ENCODE measurements around the gene MAPK12. TPM values are rescaled to one million over a fixed set of nuclear protein-coding genes. Genes with fewer than 3 reads are reported as not detected.

MAPK12 gene
- total and polyA plus RNA-seq, 9 of the 15 experiments (the other 6 are each of a cell fraction or from before 2014, with no cell fraction given), result 0.79 to 71.5 (median 32.8) TPM

DNA sequence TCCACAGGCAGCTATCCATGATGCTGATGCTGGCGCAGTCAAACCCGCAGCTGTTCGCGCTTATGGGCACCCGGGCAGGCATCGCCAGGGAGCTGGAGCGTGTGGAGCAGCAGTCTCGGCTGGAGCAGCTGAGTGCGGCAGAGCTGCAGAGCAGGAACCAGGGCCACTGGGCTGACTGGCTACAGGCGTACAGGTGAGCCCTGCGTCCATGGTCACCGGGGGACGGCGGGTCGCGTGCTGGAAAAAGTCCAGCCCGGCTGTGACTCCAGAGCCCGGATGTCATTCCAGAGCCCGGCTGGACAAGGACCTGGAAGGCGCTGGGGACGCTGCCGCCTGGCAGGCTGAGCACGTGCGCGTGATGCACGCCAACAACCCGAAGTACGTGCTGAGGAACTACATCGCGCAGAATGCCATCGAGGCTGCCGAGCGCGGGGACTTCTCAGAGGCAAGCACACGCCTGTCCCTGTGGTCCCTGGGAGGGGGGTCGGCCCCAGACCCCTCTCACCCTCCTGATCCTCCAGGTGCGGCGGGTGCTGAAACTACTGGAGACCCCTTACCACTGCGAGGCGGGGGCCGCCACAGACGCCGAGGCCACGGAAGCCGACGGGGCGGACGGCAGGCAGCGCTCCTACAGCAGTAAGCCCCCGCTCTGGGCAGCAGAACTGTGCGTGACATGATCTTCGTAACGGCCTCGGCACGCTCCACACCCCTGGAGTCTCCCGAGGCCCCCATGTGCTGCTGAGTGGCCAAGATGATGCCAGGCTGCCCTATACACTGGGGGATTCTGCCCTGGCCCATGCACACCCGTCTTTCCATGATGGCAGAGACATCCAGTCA lies 44.6 kb downstream of the MAPK12 start (continued):
- TF ChIP-seq JUNB (CRISPR knock-in tag; conservative IDR thresholded peaks at IDR 0.05) (no peak), KLF10 (CRISPR knock-in tag; IDR thresholded peaks at IDR 0.05) (no peak)
- TF ChIP-seq, protein P1, sequence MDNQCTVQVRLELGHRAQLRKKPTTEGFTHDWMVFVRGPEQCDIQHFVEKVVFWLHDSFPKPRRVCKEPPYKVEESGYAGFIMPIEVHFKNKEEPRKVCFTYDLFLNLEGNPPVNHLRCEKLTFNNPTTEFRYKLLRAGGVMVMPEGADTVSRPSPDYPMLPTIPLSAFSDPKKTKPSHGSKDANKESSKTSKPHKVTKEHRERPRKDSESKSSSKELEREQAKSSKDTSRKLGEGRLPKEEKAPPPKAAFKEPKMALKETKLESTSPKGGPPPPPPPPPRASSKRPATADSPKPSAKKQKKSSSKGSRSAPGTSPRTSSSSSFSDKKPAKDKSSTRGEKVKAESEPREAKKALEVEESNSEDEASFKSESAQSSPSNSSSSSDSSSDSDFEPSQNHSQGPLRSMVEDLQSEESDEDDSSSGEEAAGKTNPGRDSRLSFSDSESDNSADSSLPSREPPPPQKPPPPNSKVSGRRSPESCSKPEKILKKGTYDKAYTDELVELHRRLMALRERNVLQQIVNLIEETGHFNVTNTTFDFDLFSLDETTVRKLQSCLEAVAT (IDR thresholded peaks at IDR 0.05), result no peak

DNA sequence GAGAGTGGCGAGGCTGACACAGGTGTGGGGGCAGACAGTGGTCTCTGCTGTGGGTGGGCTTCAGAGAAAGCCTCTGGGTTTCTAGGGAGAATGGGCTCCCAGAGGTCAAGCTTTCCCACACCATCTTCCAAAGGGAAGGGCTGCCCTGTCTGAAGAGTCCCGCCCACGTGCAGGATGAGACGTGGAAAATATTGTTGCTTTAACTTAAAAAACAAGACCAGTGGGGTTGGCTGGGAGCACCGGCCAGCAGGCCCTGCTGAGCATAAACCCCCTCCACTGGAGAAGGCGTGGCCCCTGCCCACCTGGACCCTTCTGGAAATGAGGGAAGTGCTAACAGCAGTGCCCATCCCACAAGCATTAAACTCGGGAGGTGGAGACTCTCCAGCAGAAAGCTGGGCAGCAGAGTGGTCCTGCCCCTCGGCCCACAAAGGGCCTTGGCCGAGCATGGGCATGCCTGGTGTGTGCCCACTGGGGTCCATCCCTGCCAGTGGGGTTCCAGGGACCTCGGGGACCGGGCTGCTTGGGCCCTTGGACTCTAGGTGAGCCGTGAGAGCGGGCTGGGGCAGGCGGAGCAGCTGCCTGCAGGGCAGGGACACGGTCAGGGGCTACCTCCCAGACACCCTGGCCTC lies 45.3 kb downstream of the MAPK12 start:
- ChIA-PET CTCF (ENCODE audit: low intra/inter-chr PET ratio) (no interaction called here), POLR2A (interaction anchor here (0.6 to 1.0 kb wide), 3 partner anchors 12 to 285 kb away, joined by 3 read pairs; no protein-coding TSS in a partner anchor)
- WGBS (ENCODE audit: insufficient coverage, low coverage, missing lambda C conversion rate), result 94% methylated on average over 9 of the region's 15 CpGs
- Histone ChIP-seq H3K9ac (ENCODE audit: insufficient read depth in 1 of 2, low read depth in 2 of 2, low read length in 2 of 2) (no peak overlapping the region; a peak in 1 of 4 replicates), H4K20me1 (replicated peaks; ENCODE audit: control insufficient read depth, insufficient read depth, low read length) (no peaks in the 10 kb centered on the region), H3K4me2 (ENCODE audit: insufficient read depth, low read length) (no peak overlapping the region), H3K4me1 (replicated peaks in 1 of 2; ENCODE audit: control insufficient read depth in 2 of 2, insufficient read depth in 2 of 2, low read length in 2 of 2) (peaks cover 0 to 30% of the 10 kb centered on the region in 2 experiments; a peak in 3 of 5 replicates), H3K9me1 (ENCODE audit: control insufficient read depth, insufficient read depth, low read length) (no peaks in the 10 kb centered on the region), H3K27me3 (ENCODE audit: control insufficient read depth in 2 of 2, insufficient read depth in 2 of 2, low read length in 2 of 2) (no peaks in the 10 kb centered on the region), H2AFZ (ENCODE audit: low read depth, low read length) (no peak overlapping the region), H3K79me2 (ENCODE audit: control insufficient read depth, insufficient read depth, low read length) (peaks cover 13% of the 10 kb centered on the region; the same call in 2 of the 3 replicates), H3K27ac (ENCODE audit: extremely low read depth, low read depth, low read length) (no peak overlapping the region), H3K4me3 (no peak overlapping the region), H3K9me3 (replicated peaks; ENCODE audit: control insufficient read depth, insufficient read depth, low read depth, low read length) (0 out of 2 replicates have a peak, but pooled peaks cover 3% of the 10 kb centered on the region), H3K36me3 (ENCODE audit: control insufficient read depth, insufficient read depth, low read length) (peaks cover 84% of the 10 kb centered on the region; the same call in 2 of the 3 replicates)
- intact Hi-C loops (cut with micrococcal nuclease) (no loop called here), in situ Hi-C loops (cut with MboI) (no loop called here)
- no peak for FAIRE-seq
- no TSS peak for BruUV-seq (replicated peaks)
- no peak for DNase-seq (ENCODE audit: extremely low read depth in 1 of 4, low spot score in 3 of 4)
- ATAC-seq, result no peak
- TF ChIP-seq, protein P2, sequence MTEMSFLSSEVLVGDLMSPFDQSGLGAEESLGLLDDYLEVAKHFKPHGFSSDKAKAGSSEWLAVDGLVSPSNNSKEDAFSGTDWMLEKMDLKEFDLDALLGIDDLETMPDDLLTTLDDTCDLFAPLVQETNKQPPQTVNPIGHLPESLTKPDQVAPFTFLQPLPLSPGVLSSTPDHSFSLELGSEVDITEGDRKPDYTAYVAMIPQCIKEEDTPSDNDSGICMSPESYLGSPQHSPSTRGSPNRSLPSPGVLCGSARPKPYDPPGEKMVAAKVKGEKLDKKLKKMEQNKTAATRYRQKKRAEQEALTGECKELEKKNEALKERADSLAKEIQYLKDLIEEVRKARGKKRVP (CRISPR knock-in tag; IDR thresholded peaks at IDR 0.05), result no peak
- TF ChIP-seq GABPA (tag; conservative IDR thresholded peaks at IDR 0.05; ENCODE audit: low read depth) (no peak), CBFB (CRISPR knock-in tag; IDR thresholded peaks at IDR 0.05) (no peak), ELF2 (CRISPR knock-in tag; IDR thresholded peaks at IDR 0.05) (no peak), CBX1 (IDR thresholded peaks at IDR 0.05; ENCODE audit: low read depth) (no peak), ZNF586 (CRISPR knock-in tag; conservative IDR thresholded peaks at IDR 0.05) (no peak), SNRNP70 (optimal IDR thresholded peaks at IDR 0.05; ENCODE audit: low read depth, low read length) (no peak), NR3C1 (CRISPR knock-in tag; IDR thresholded peaks at IDR 0.05) (no peak), ZNF354B (CRISPR knock-in tag; IDR thresholded peaks at IDR 0.05) (no peak), CBX2 (IDR thresholded peaks at IDR 0.05; ENCODE audit: insufficient read depth, low read length, poor library complexity, severe bottlenecking) (no peak)
- TF ChIP-seq, protein P3, sequence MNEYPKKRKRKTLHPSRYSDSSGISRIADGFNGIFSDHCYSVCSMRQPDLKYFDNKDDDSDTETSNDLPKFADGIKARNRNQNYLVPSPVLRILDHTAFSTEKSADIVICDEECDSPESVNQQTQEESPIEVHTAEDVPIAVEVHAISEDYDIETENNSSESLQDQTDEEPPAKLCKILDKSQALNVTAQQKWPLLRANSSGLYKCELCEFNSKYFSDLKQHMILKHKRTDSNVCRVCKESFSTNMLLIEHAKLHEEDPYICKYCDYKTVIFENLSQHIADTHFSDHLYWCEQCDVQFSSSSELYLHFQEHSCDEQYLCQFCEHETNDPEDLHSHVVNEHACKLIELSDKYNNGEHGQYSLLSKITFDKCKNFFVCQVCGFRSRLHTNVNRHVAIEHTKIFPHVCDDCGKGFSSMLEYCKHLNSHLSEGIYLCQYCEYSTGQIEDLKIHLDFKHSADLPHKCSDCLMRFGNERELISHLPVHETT (CRISPR knock-in tag; conservative IDR thresholded peaks at IDR 0.05 in 1 of 2, IDR thresholded peaks at IDR 0.05 in 1 of 2), result no peak
- TF ChIP-seq, protein P4, sequence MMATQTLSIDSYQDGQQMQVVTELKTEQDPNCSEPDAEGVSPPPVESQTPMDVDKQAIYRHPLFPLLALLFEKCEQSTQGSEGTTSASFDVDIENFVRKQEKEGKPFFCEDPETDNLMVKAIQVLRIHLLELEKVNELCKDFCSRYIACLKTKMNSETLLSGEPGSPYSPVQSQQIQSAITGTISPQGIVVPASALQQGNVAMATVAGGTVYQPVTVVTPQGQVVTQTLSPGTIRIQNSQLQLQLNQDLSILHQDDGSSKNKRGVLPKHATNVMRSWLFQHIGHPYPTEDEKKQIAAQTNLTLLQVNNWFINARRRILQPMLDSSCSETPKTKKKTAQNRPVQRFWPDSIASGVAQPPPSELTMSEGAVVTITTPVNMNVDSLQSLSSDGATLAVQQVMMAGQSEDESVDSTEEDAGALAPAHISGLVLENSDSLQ (IDR thresholded peaks at IDR 0.05), result no peak
